ENCODE data around the gene PLSCR1.

- peak; percentile 66 to 75 for TF ChIP-seq CTCF (conservative IDR thresholded peaks at IDR 0.05; ENCODE audit: low read depth in 2 of 2)
- TF ChIP-seq ZNF114 (CRISPR knock-in tag; IDR thresholded peaks at IDR 0.05), result no peak
Observed at GRCh38 chr3:146589899-146590508, 45.6 kb upstream of the PLSCR1 start.
